ENCODE data around the gene KCNJ4.
A peak's percentile ranks its signal among the peaks of the same experiment; 100 is the strongest.
"Not testable (repeated sequence)": the region's sequence is repeated elsewhere in the genome, so short reads cannot be mapped to it uniquely, and the experiment has no call there.

The KCNJ4 gene

GRCh38 chr22:38471237-38471636, 16.2 kb upstream of the KCNJ4 start:
- Histone ChIP-seq H3K36me3 (no peaks in the 10 kb centered on the region), H3K9me3 (no peaks in the 10 kb centered on the region), H3K27me3 (peaks cover 0 to 20% of the 10 kb centered on the region in 2 donors), H3K4me1 (peaks cover 0 to 17% (median 12%) of the 10 kb centered on the region in 4 donors), H3K4me3 (no peak overlapping the region), H3K27ac (no peak overlapping the region)
- intact Hi-C loops (cut with DNase I; ENCODE audit: low total_unique reads) = no loop called here
- DNase-seq = peak in 1 of 2 donors; percentile 53
- TF ChIP-seq CTCF (IDR thresholded peaks at IDR 0.05) = no peak

GRCh38 chr22:38470179-38470578, 15.2 kb upstream of the KCNJ4 start:
- H3K27me3 ChIP-seq = peaks cover 0 to 31% of the 10 kb centered on the region in 2 donors
- H3K27ac ChIP-seq; intact Hi-C loops (cut with DNase I; ENCODE audit: low total_unique reads); H3K4me3 ChIP-seq; H3K9me3 ChIP-seq; H3K36me3 ChIP-seq: not testable (repeated sequence)
- peak in 1 of 2 donors; percentile 42 for DNase-seq
- H3K4me1 ChIP-seq = peaks cover 0 to 17% (median 12%) of the 10 kb centered on the region in 4 donors

- peak overlapping the region in 1 of 2 donors; percentile 56 for H3K4me3 ChIP-seq
- DNase-seq = peak in 1 of 2 donors; percentile 39
- no peak for TF ChIP-seq CTCF (IDR thresholded peaks at IDR 0.05)
- H3K27me3 ChIP-seq = peaks cover 0 to 31% of the 10 kb centered on the region in 2 donors
- no peaks in the 10 kb centered on the region for H3K36me3 ChIP-seq
- intact Hi-C loops (cut with DNase I; ENCODE audit: low total_unique reads) = no loop called here
- no peaks in the 10 kb centered on the region for H3K9me3 ChIP-seq
- no peak overlapping the region for H3K27ac ChIP-seq
- peaks cover 0 to 17% (median 12%) of the 10 kb centered on the region in 4 donors for H3K4me1 ChIP-seq
Measured at GRCh38 chr22:38469306-38469781, 14.3 kb upstream of the KCNJ4 start.

GRCh38 chr22:38468443-38469305, 13.7 kb upstream of the KCNJ4 start:
- peak in 1 of 2 donors; percentile 61 for DNase-seq
- peak overlapping the region; percentile 34 to 39 for H3K27ac ChIP-seq
- intact Hi-C loops (cut with DNase I; ENCODE audit: low total_unique reads) = no loop called here

GRCh38 chr22:38467904-38468442, 13.0 kb upstream of the KCNJ4 start, which contains the start of gene KDELR3:
KDELR3 (plus strand) TSS chr22:38468096; CDS start chr22:38468234, 138 bp downstream.
- Histone ChIP-seq H3K27me3 (peaks cover 0 to 37% of the 10 kb centered on the region in 2 donors), H3K4me3 (peak within 1 kb of the TSS; percentile 45 to 56), H3K27ac (peak within 1 kb of the TSS; percentile 34 to 39), H3K9me3 (no peaks in the 10 kb centered on the region), H3K4me1 (peaks cover 0 to 17% (median 12%) of the 10 kb centered on the region in 4 donors), H3K36me3 (no peaks in the 10 kb centered on the region)
- no peak for TF ChIP-seq CTCF (IDR thresholded peaks at IDR 0.05)
- intact Hi-C loops (cut with DNase I; ENCODE audit: low total_unique reads) = no loop called here
- DNase-seq = peak; percentile 39 to 77

More at GRCh38 chr22:38468443-38469305, 13.7 kb upstream of the KCNJ4 start:
- Histone ChIP-seq H3K4me1 (peaks cover 0 to 17% (median 12%) of the 10 kb centered on the region in 4 donors), H3K36me3 (no peaks in the 10 kb centered on the region), H3K9me3 (no peaks in the 10 kb centered on the region), H3K27me3 (peaks cover 0 to 31% of the 10 kb centered on the region in 2 donors), H3K4me3 (peak overlapping the region; percentile 45 to 56)
- TF ChIP-seq CTCF (IDR thresholded peaks at IDR 0.05) = no peak
